ENCODE measurements around the gene NME4.
"Not testable (repeated sequence)": the region's sequence is repeated elsewhere in the genome, so short reads cannot be mapped to it uniquely, and the experiment has no call there.

NME4 gene

GRCh38 chr16:399340-400019 lies 2.5 kb downstream of the NME4 start:
- no peak for DNase-seq

GRCh38 chr16:400061-400591 lies 3.1 kb downstream of the NME4 start:
- no peak for DNase-seq

- DNase-seq: peak; percentile 53 to 89
These were observed 4.7 kb downstream of the NME4 start, which contains the start of gene DECR2 for GRCh38 chr16:401468-402348. Gene DECR2, plus strand, starts transcription at chr16:401885. Its CDS starts 79 bp downstream, at chr16:401964.

GRCh38 chr16:404971-405486 lies 8.0 kb downstream of the NME4 start:
- DNase-seq: no peak

- no peak for DNase-seq
These were observed 8.8 kb downstream of the NME4 start for GRCh38 chr16:405548-406506.

- no peak for DNase-seq
These were observed 10.3 kb downstream of the NME4 start for GRCh38 chr16:407253-407652.

GRCh38 chr16:410516-411178 lies 13.6 kb downstream of the NME4 start:
- DNase-seq: no peak

- DNase-seq: no peak
These were observed 14.7 kb downstream of the NME4 start for GRCh38 chr16:411576-412265.

GRCh38 chr16:414395-415169 lies 17.6 kb downstream of the NME4 start:
- no peak for DNase-seq

- not testable (repeated sequence) for DNase-seq
These were observed 18.1 kb downstream of the NME4 start for GRCh38 chr16:415170-415498.

- DNase-seq: not testable (repeated sequence)
These were observed 25.2 kb downstream of the NME4 start for GRCh38 chr16:422179-422578.

GRCh38 chr16:424033-424622 lies 27.1 kb downstream of the NME4 start:
- no peak for DNase-seq

GRCh38 chr16:424623-425081 lies 27.7 kb downstream of the NME4 start:
- peak in 1 of 2 experiments; percentile 43 for DNase-seq

- DNase-seq: peak; percentile 34 to 89
These were observed 28.2 kb downstream of the NME4 start, which contains the start of gene RAB11FIP3 for GRCh38 chr16:425082-425718. Gene RAB11FIP3, plus strand, starts transcription at chr16:425649. Its CDS starts 358 bp downstream, at chr16:426007.

- DNase-seq: peak in 1 of 2 experiments; percentile 73
These were observed 28.7 kb downstream of the NME4 start for GRCh38 chr16:425740-426114.

GRCh38 chr16:426115-426905 lies 29.3 kb downstream of the NME4 start:
- DNase-seq: peak in 1 of 2 experiments; percentile 47

- DNase-seq: no peak
These were observed 29.9 kb downstream of the NME4 start for GRCh38 chr16:426906-427249.

GRCh38 chr16:427250-427649 lies 30.3 kb downstream of the NME4 start:
- no peak for DNase-seq

GRCh38 chr16:430904-431303 lies 33.9 kb downstream of the NME4 start:
- no peak for DNase-seq

All from NCI-H526 (cell line).